Transverse colon (tissue), 4 donors: ENCODE data around the gene FMOD.

Source experiments
- CTCF ChIP-seq, 5 experiments: fragments of 200-600 bp in 3 of 5; fragments of 450-650 bp in 2 of 5; sonication (generic) in 3 of 5; IDR thresholded peaks; 1 replicate in 2 of 5; 2 replicates in 3 of 5; pipeline ENCODE4 v1.5.1; 2016 to 2017; ENCODE audit warnings: antibody characterized with exemption in 5 of 5, inconsistent platforms in 3 of 5, mild to moderate bottlenecking in 2 of 5, moderate library complexity in 1 of 5
- EP300 ChIP-seq: sonication (generic); formaldehyde crosslinking; IDR thresholded peaks from one replicate; pipeline ENCODE4 v1.6.1; 2017; ENCODE audit warnings: antibody characterized with exemption, low read depth
- POLR2A ChIP-seq: fragments of 450-650 bp; IDR thresholded peaks from one replicate; pipeline ENCODE4 v1.6.1; 2016; ENCODE audit warnings: antibody characterized with exemption, mild to moderate bottlenecking, moderate library complexity
- POLR2AphosphoS5 ChIP-seq, 3 donors: sonication (generic); formaldehyde crosslinking; IDR thresholded peaks; one replicate each; pipeline ENCODE4 v1.6.1; 2016; ENCODE audit warnings: antibody characterized with exemption in 3 of 3

DNA sequence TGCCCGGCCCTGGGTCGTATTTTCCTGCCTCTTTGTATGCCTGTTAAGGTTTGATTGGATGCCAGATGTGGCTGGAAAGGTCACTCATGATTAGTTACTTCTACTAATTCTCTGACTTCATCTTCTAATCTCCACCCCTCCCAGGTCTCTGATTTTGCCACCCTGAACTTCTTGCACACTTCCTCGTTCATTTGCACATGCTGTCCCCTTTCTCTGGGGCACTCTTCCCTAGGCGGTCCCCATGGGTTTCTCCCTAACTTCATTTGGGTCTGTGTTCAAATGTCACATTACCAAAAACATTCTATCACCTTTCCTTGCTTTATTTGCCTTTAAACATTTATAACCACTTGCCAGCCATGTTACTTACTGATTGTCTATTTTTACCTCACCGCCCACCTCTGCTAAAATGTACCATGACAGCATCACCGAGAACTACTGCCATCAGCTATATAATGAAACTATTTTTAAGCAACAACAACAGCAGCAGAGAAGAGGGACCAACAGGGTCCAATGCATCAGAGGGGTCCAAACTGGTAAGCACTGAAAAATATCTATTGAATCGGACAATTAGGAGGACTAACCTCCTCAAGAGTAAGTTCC lies 45.8 kb upstream of the FMOD start:
- TF ChIP-seq POLR2A: no peak
- TF ChIP-seq CTCF (IDR thresholded peaks at IDR 0.05): no peak
- no peak for TF ChIP-seq EP300
- no peak for TF ChIP-seq POLR2AphosphoS5 (IDR thresholded peaks at IDR 0.05)
